Karpas-422 (cell line): ENCODE results near the gene DOC2B. TPM values are rescaled to one million over a fixed set of nuclear protein-coding genes. Genes with fewer than 3 reads are reported as not detected.
"Not testable (repeated sequence)": the region's sequence is repeated elsewhere in the genome, so short reads cannot be mapped to it uniquely, and the experiment has no call there.

Experiments used
- DNase-seq: peaks from one replicate; pipeline ENCODE4 v3.0.0-alpha.2; 2015
- H2AFZ ChIP-seq: fragments of 200-600 bp; sonication (generic); 2 replicates; pipeline ENCODE4 v1.6.1; 2014; ENCODE audit warnings: antibody characterized with exemption, low read length, mixed read lengths
- H3K27ac ChIP-seq: fragments of 200-600 bp; sonication (generic); 2 replicates; pipeline ENCODE4 v1.5.1; 2014; ENCODE audit warnings: mild to moderate bottlenecking, low read length, moderate library complexity
- H3K27me3 ChIP-seq: fragments of 200-600 bp; sonication (generic); 2 replicates; pipeline ENCODE4 v1.6.1; 2014; ENCODE audit warnings: low read length, mixed read lengths
- H3K36me3 ChIP-seq: fragments of 200-600 bp; sonication (generic); 2 replicates; pipeline ENCODE4 v1.6.1; 2014; ENCODE audit warnings: low read length, mixed read lengths; ENCODE audit not compliant: insufficient read depth
- H3K4me1 ChIP-seq: fragments of 200-600 bp; sonication (generic); 2 replicates; pipeline ENCODE4 v1.6.1; 2014; ENCODE audit warnings: mild to moderate bottlenecking, low read length, mixed read lengths
- H3K4me2 ChIP-seq: fragments of 200-600 bp; sonication (generic); 2 replicates; pipeline ENCODE4 v1.6.1; 2014; ENCODE audit warnings: low read length, low read depth, mild to moderate bottlenecking; ENCODE audit not compliant: poor library complexity, severe bottlenecking
- H3K4me3 ChIP-seq: fragments of 200-600 bp; sonication (generic); 2 replicates; pipeline ENCODE4 v1.5.1; 2014; ENCODE audit warnings: mild to moderate bottlenecking, antibody characterized with exemption, low read length, mixed read lengths
- H3K79me2 ChIP-seq: fragments of 200-600 bp; sonication (generic); 2 replicates; pipeline ENCODE4 v1.6.1; 2014; ENCODE audit warnings: mild to moderate bottlenecking, low read length, mixed read lengths
- H3K9ac ChIP-seq: fragments of 200-600 bp; sonication (generic); 2 replicates; pipeline ENCODE4 v1.6.0; 2014; ENCODE audit warnings: low read length
- H3K9me2 ChIP-seq: fragments of 200-600 bp; sonication (generic), shearing (Covaris generic); replicated peaks from 2 replicates; pipeline ENCODE4 v1.6.0; 2014; ENCODE audit warnings: mild to moderate bottlenecking, low read length, moderate library complexity; ENCODE audit not compliant: insufficient read depth
- H3K9me3 ChIP-seq: fragments of 300-700, 200-600 bp; sonication (generic); 2 replicates; pipeline ENCODE4 v1.6.1; 2014; ENCODE audit warnings: low read length, mixed read lengths
- H4K20me1 ChIP-seq: fragments of 200-600 bp; sonication (generic); 2 replicates; pipeline ENCODE4 v1.6.1; 2014; ENCODE audit warnings: mild to moderate bottlenecking, antibody characterized with exemption, low read length, low read depth; ENCODE audit not compliant: insufficient read depth
- total RNA-seq: library from RNA; depleted of rRNA; stranded (reverse); fragments of >200 nt; shearing (Covaris generic); gene quantifications from 2 replicates; pipeline ENCODE4 v1.2.3, GENCODE V29; 2014; ENCODE audit warnings: low replicate concordance

Gene DOC2B
- total RNA-seq, 1 experiment from 2014 or later, result not detected

DNA sequence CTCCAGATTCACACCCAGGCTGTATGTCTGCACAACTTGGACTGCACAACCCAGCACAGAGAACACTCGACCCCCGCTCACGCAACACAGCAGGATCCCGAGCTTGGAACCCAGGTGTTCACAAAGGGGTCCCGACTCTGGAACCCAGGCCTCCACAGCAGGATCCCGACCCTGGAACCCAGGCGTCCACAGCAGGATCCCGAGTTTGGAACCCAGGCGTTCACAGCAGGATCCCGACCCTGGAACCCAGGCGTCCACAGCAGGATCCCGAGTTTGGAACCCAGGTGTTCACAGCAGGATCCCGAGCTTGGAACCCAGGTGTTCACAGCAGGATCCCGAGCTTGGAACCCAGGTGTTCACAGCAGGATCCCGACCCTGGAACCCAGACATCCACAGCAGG lies 16.8 kb upstream of the DOC2B start:
- H2AFZ ChIP-seq, H3K36me3 ChIP-seq, H3K9ac ChIP-seq, H3K4me1 ChIP-seq, H3K4me3 ChIP-seq, H3K9me2 ChIP-seq, H3K79me2 ChIP-seq, H3K4me2 ChIP-seq, DNase-seq, H3K27me3 ChIP-seq, H3K27ac ChIP-seq, H4K20me1 ChIP-seq, H3K9me3 ChIP-seq: not testable (repeated sequence)

DNA sequence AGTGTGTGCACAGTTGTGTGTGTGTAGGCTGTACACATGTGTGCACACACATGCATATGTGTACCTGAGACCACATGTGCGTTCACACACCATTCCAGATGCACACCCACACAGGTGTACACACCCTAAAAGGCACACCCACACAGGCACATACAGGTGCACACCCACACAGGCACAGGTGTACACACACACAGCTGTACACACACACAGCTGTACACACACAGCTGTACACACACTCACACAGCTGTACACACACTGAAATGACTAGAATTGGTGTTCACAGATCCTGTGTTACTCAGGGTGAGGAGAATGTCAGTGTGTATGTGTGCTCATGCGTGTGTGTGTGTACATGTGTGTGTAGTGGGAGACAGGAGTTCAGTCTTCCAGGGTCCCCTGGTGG lies 15.9 kb upstream of the DOC2B start:
- Histone ChIP-seq H3K4me3 (no peak overlapping the region), H2AFZ (no peak overlapping the region), H3K4me2 (no peak overlapping the region), H3K79me2 (no peaks in the 10 kb centered on the region), H3K9me3 (no peaks in the 10 kb centered on the region), H4K20me1 (no peaks in the 10 kb centered on the region), H3K4me1 (no peaks in the 10 kb centered on the region), H3K27me3 (no peaks in the 10 kb centered on the region), H3K27ac (no peak overlapping the region), H3K9ac (no peak overlapping the region), H3K36me3 (no peaks in the 10 kb centered on the region), H3K9me2 (no peaks in the 10 kb centered on the region)
- no peak for DNase-seq

GRCh38 chr17:194828-195602 lies 13.6 kb upstream of the DOC2B start:
- Histone ChIP-seq H4K20me1 (no peaks in the 10 kb centered on the region), H2AFZ (no peak overlapping the region), H3K4me1 (no peaks in the 10 kb centered on the region), H3K9ac (no peak overlapping the region), H3K36me3 (no peaks in the 10 kb centered on the region), H3K27me3 (no peaks in the 10 kb centered on the region), H3K4me2 (no peak overlapping the region), H3K27ac (no peak overlapping the region), H3K79me2 (no peaks in the 10 kb centered on the region), H3K9me2 (no peaks in the 10 kb centered on the region), H3K9me3 (no peaks in the 10 kb centered on the region), H3K4me3 (no peak overlapping the region)
- DNase-seq, result no peak

GRCh38 chr17:193841-194806 lies 12.7 kb upstream of the DOC2B start:
- Histone ChIP-seq H3K9ac (no peak overlapping the region), H2AFZ (no peak overlapping the region), H3K4me3 (no peak overlapping the region), H3K27ac (no peak overlapping the region), H3K9me3 (no peaks in the 10 kb centered on the region), H3K4me2 (no peak overlapping the region), H3K27me3 (no peaks in the 10 kb centered on the region), H3K36me3 (no peaks in the 10 kb centered on the region), H3K4me1 (no peaks in the 10 kb centered on the region), H3K79me2 (no peaks in the 10 kb centered on the region), H3K9me2 (no peaks in the 10 kb centered on the region), H4K20me1 (no peaks in the 10 kb centered on the region)
- DNase-seq, result no peak

DNA sequence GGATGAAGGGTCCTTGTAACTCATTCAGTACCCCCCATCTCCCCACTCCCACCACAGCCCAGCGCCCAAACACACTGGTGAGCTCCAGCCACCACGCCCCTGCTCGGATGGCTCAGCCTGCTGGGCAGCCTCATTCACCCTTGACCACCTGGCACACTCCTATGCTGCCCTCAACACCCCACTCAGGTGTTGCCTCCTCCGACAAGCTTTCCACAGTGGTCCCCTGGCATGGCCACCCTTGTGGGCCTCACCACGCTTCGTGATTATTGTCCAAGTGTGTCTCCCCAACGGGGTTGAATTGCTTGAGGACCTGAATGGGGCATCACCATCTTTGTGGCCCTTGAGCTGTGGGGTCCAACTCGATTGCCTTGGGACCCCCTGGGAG lies 12.0 kb upstream of the DOC2B start:
- Histone ChIP-seq H3K9ac (no peak overlapping the region), H3K36me3 (no peaks in the 10 kb centered on the region)

GRCh38 chr17:192666-193425 lies 11.4 kb upstream of the DOC2B start:
- Histone ChIP-seq H3K27ac (no peak overlapping the region), H2AFZ (no peak overlapping the region), H3K79me2 (no peaks in the 10 kb centered on the region), H3K4me3 (no peak overlapping the region), H3K36me3 (no peaks in the 10 kb centered on the region), H3K27me3 (no peaks in the 10 kb centered on the region), H3K4me2 (no peak overlapping the region), H3K9me3 (no peaks in the 10 kb centered on the region), H3K9ac (no peak overlapping the region), H4K20me1 (no peaks in the 10 kb centered on the region), H3K9me2 (no peaks in the 10 kb centered on the region), H3K4me1 (no peaks in the 10 kb centered on the region)
- no peak for DNase-seq

More for the DNA sequence above, 12.0 kb upstream of the DOC2B start:
- H3K4me2 ChIP-seq, result no peak overlapping the region
- no peaks in the 10 kb centered on the region for H4K20me1 ChIP-seq
- H3K4me1 ChIP-seq, result no peaks in the 10 kb centered on the region
- no peak overlapping the region for H3K27ac ChIP-seq
- no peaks in the 10 kb centered on the region for H3K27me3 ChIP-seq
- H3K9me2 ChIP-seq, result no peaks in the 10 kb centered on the region
- H3K9me3 ChIP-seq, result no peaks in the 10 kb centered on the region
- H2AFZ ChIP-seq, result no peak overlapping the region
- DNase-seq, result no peak
- H3K79me2 ChIP-seq, result no peaks in the 10 kb centered on the region
- H3K4me3 ChIP-seq, result no peak overlapping the region

- Histone ChIP-seq H3K4me2 (no peak overlapping the region), H3K36me3 (no peaks in the 10 kb centered on the region), H3K9me2 (no peaks in the 10 kb centered on the region), H3K9me3 (no peaks in the 10 kb centered on the region), H3K79me2 (no peaks in the 10 kb centered on the region), H3K27me3 (no peaks in the 10 kb centered on the region), H3K9ac (no peak overlapping the region), H2AFZ (no peak overlapping the region), H3K27ac (no peak overlapping the region), H3K4me1 (no peaks in the 10 kb centered on the region), H3K4me3 (no peak overlapping the region), H4K20me1 (no peaks in the 10 kb centered on the region)
- DNase-seq, result no peak
Observed at GRCh38 chr17:189444-189843, 8.0 kb upstream of the DOC2B start.

GRCh38 chr17:187130-187529 lies 5.7 kb upstream of the DOC2B start:
- H3K9me2 ChIP-seq, result no peaks in the 10 kb centered on the region
- no peak overlapping the region for H3K4me3 ChIP-seq
- no peak overlapping the region for H3K4me2 ChIP-seq
- no peaks in the 10 kb centered on the region for H3K79me2 ChIP-seq
- no peak overlapping the region for H3K27ac ChIP-seq
- no peaks in the 10 kb centered on the region for H3K27me3 ChIP-seq
- no peaks in the 10 kb centered on the region for H3K9me3 ChIP-seq
- no peaks in the 10 kb centered on the region for H3K36me3 ChIP-seq
- H4K20me1 ChIP-seq, result no peaks in the 10 kb centered on the region
- H3K4me1 ChIP-seq, result no peaks in the 10 kb centered on the region
- no peak for DNase-seq
- H3K9ac ChIP-seq, result no peak overlapping the region
- no peak overlapping the region for H2AFZ ChIP-seq
